Heart left ventricle (tissue), 16 donors: Measurements from ENCODE around the gene DAW1. TPM values are rescaled to one million over a fixed set of nuclear protein-coding genes. Genes with fewer than 3 reads are reported as not detected.

Source experiments
- ATAC-seq, 4 donors: fragments of 200-7000 bp; cut with Tn5 transposase; one replicate each; pipeline ENCODE4 v1.9.1; 2020 to 2022; ENCODE audit warnings: moderate library complexity in 4 of 4, mild to moderate bottlenecking in 3 of 4, moderate number of reproducible peaks in 1 of 4
- DNase-seq, 5 donors: peaks; one replicate each; pipeline ENCODE4 v3.0.0-alpha.2; 2020
- H3K27ac ChIP-seq, 12 donors: fragments of 200-600 bp; sonication (generic) in 4 of 12; one replicate each; pipeline versions ENCODE4 v1.5.0 to v1.8.0; 2016 to 2022; ENCODE audit warnings: mild to moderate bottlenecking in 2 of 12
- H3K27me3 ChIP-seq, 9 donors: fragments of 200-600 bp; sonication (generic) in 2 of 9; one replicate each; pipeline versions ENCODE4 v1.5.1 to v1.8.0; 2016 to 2022; ENCODE audit warnings: mild to moderate bottlenecking in 3 of 9
- H3K36me3 ChIP-seq, 9 donors: fragments of 200-600 bp; sonication (generic) in 2 of 9; one replicate each; pipeline versions ENCODE4 v1.5.0 to v1.8.0; 2018 to 2022; ENCODE audit warnings: mild to moderate bottlenecking in 2 of 9
- H3K4me1 ChIP-seq, 12 donors: fragments of 200-600 bp; sonication (generic) in 4 of 12; one replicate each; pipeline versions ENCODE4 v1.5.0 to v1.8.0; 2016 to 2022; ENCODE audit warnings: mild to moderate bottlenecking in 3 of 12
- H3K4me3 ChIP-seq, 12 donors: fragments of 200-600 bp; sonication (generic) in 4 of 12; one replicate each; pipeline versions ENCODE4 v1.5.0 to v1.8.0; 2017 to 2022; ENCODE audit warnings: mild to moderate bottlenecking in 9 of 12, moderate library complexity in 4 of 12
- H3K9me3 ChIP-seq, 12 donors: fragments of 200-600 bp; sonication (generic) in 4 of 12; one replicate each; pipeline versions ENCODE4 v1.5.0 to v1.8.0; 2016 to 2022; ENCODE audit warnings: mild to moderate bottlenecking in 1 of 12
- POLR2A ChIP-seq, 2 donors: fragments of 450-650 bp; IDR thresholded peaks; one replicate each; pipeline ENCODE4 v1.6.1; 2017; ENCODE audit warnings: antibody characterized with exemption in 2 of 2, mild to moderate bottlenecking in 2 of 2, moderate library complexity in 2 of 2
- WGBS, 4 donors: extraction: QIAGEN DNeasy Blood & Tissue Kit in 2 of 4; methylation state at CpG; one replicate each; pipeline versions ENCODE4 v1.1.5 to v1.1.7; 2013 to 2018; 5-methylcytosine and 5-hydroxymethylcytosine counted together
- intact Hi-C, 10 donors: fragments of 100-400 bp; cut with DNase I; formaldehyde crosslinking; loops; one replicate each; pipeline versions ENCODE4 v1.11.1 to v1.14.2; 2022
- polyA plus RNA-seq, 2 donors: library from polyadenylated mRNA; stranded (reverse); fragments of 200-250 nt; gene quantifications; one replicate each; pipeline ENCODE4 v1.2.3, GENCODE V29; 2013
- total RNA-seq, 9 donors: library from RNA; depleted of rRNA in 2 of 9; stranded (reverse); fragments of >200 nt in 2 of 9; fragmentation: NEBNext Ultra II Directional in 3 of 9; extraction: Animal tissue kit (Norgen Biotek cat#: 25700) in 3 of 9; gene quantifications; one replicate each; pipeline versions ENCODE4 v1.1.0 to v1.2.4, GENCODE V29; 2016 to 2023
- TF ChIP-seq, protein P1 (sequence below), 12 donors: fragments of 200-600 bp; sonication (generic) in 4 of 12; IDR thresholded peaks; one replicate each; pipeline versions ENCODE4 v1.5.0 to v1.8.0; 2018 to 2022; ENCODE audit warnings: antibody characterized with exemption in 12 of 12, mild to moderate bottlenecking in 5 of 12
- donor health status: ischemic (EF 13 %, LVEDD 7.1; RV severe dilation, severe dysfunction).
- donor health status: healthy with polysubstance abuse.
- donor health status: DM: no; HTN: yes; CAD: no.
- donor health status: DM: no; HTN: no; CAD: no.
- donor health status: ischemic (EF 25% LVEDD 6.9; RV normal size, moderate dysfunction).
- donor health status: ischemic (EF 25% LVEDD 5.7; RV mildly dilated, moderate dysfunction).
- donor health status: healthy.
- donor health status: DM: yes; HTN: yes; CAD: no.
- donor health status: ischemic (EF 35%, LVEDD 5.7; RV mildly dilated, moderate dysfunction).
- donor health status: nonischemic (EF 11% LVEDD 7.7; RV severe dilation, severe dysfunction).
- donor health status: DM: yes; HTN: yes; CAD: no.
- donor health status: PGD.
- donor health status: ischemic (EF 29% LVEDD 5.4; RV normal size, mild dysfunction).
- donor health status: nonischemic (EF 23%, LVEDD 6.1; RV moderate dilation, normal function).

The DAW1 gene
- total and polyA plus RNA-seq, 11 donors = 0.20 to 1.3 (median 0.47) TPM; not detected in 6

DNA sequence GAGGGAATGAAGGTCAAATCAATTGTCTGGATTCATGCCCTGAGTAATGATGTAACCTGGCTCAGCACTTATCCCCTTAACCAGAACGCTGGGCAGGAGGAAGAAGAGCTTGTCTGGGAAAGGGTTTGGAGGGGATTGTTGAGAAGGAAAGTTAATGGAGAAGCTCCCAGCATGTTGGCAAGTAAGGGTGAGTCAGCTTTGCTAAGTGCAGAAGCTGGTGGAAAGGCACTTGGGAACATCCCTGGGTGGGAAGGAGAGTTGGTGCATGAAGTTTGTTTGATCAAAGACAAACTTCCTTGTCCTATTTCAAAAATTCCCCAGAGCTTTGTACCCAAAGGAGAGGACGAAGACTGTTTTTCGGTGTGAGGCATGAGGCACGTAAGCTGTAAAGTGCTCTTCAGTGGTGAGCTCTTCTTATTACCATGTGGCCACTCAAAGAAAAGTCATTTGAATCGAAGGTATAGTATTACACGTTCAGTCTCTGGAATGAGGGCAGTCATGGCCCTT lies 17.6 kb upstream of the DAW1 start:
- no peak for ATAC-seq
- intact Hi-C loops = no loop called here
- 77 to 80% (median 77%) methylated on average over 6 of the region's 6 CpGs for WGBS, 4 donors
- Histone ChIP-seq H3K27ac (no peak overlapping the region), H3K27me3 (peaks cover 0 to 11% (median 0%) of the 10 kb centered on the region in 9 donors), H3K4me3 (no peak overlapping the region), H3K9me3 (no peaks in the 10 kb centered on the region), H3K36me3 (no peaks in the 10 kb centered on the region), H3K4me1 (peaks cover 0 to 3% (median 0%) of the 10 kb centered on the region in 12 donors)
- TF ChIP-seq, protein P1, sequence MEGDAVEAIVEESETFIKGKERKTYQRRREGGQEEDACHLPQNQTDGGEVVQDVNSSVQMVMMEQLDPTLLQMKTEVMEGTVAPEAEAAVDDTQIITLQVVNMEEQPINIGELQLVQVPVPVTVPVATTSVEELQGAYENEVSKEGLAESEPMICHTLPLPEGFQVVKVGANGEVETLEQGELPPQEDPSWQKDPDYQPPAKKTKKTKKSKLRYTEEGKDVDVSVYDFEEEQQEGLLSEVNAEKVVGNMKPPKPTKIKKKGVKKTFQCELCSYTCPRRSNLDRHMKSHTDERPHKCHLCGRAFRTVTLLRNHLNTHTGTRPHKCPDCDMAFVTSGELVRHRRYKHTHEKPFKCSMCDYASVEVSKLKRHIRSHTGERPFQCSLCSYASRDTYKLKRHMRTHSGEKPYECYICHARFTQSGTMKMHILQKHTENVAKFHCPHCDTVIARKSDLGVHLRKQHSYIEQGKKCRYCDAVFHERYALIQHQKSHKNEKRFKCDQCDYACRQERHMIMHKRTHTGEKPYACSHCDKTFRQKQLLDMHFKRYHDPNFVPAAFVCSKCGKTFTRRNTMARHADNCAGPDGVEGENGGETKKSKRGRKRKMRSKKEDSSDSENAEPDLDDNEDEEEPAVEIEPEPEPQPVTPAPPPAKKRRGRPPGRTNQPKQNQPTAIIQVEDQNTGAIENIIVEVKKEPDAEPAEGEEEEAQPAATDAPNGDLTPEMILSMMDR (IDR thresholded peaks at IDR 0.05) = no peak
- TF ChIP-seq POLR2A (IDR thresholded peaks at IDR 0.05) = no peak
- no peak for DNase-seq

DNA sequence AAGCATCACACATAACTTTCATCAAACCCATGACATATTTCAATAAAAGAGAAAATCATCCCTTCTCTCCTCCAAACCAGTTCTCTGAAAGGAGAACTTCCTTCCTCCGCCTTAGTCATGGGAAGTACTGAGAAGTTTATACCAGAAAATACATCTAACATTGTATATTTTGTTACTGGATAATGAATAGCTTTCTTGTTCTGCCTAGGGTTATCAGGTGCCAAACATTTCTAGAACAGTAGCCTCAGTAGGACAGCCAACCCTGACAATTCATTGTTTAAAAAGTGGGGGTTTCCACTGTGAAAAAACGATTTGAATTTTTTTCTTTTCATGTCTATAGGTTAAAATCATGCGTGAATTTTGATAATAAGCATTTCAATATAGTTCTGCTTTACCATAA lies 16.0 kb upstream of the DAW1 start:
- 52 to 74% (median 70%) methylated on average over 3 of the region's 3 CpGs for WGBS, 4 donors
- Histone ChIP-seq H3K4me3 (no peak overlapping the region), H3K27ac (no peak overlapping the region), H3K4me1 (peaks cover 0 to 4% (median 0%) of the 10 kb centered on the region in 12 donors), H3K9me3 (no peaks in the 10 kb centered on the region), H3K36me3 (no peaks in the 10 kb centered on the region), H3K27me3 (peaks cover 0 to 11% (median 0%) of the 10 kb centered on the region in 9 donors)
- ATAC-seq (no peak), DNase-seq (no peak)
- intact Hi-C loops = no loop called here
- no peak for TF ChIP-seq POLR2A (IDR thresholded peaks at IDR 0.05)
- TF ChIP-seq, protein P1 (IDR thresholded peaks at IDR 0.05) = no peak

DNA sequence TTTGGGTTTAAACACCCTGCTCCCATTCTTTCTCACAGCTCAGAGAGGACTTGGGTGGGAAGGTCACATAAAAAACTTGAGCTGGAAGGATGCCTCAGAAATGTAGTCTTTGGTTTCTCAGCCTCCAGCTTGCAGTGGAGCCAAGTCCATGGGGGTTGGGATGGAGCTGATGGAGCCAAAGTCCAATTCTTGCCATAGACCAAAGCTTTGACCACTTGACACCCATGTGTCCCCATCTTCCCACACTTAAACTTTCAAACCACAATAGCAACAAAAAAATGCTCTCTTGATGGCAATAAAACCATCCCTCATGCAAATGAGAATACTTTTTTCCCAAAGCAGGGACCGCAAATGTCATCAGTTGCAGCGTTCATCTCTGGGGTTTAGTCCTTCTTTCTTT lies 14.7 kb upstream of the DAW1 start:
- no peak overlapping the region for H3K27ac ChIP-seq
- H3K9me3 ChIP-seq = no peaks in the 10 kb centered on the region
- H3K36me3 ChIP-seq = no peaks in the 10 kb centered on the region
- intact Hi-C loops = no loop called here
- TF ChIP-seq POLR2A (IDR thresholded peaks at IDR 0.05) = no peak
- TF ChIP-seq, protein P1 (IDR thresholded peaks at IDR 0.05) = no peak
- H3K4me1 ChIP-seq = peaks cover 0 to 10% (median 0%) of the 10 kb centered on the region in 12 donors
- WGBS, 4 donors = 87 to 98% (median 93%) methylated on average over 2 of the region's 2 CpGs
- H3K4me3 ChIP-seq = no peak overlapping the region
- peaks cover 0 to 11% (median 0%) of the 10 kb centered on the region in 9 donors for H3K27me3 ChIP-seq
- no peak for DNase-seq
- ATAC-seq = no peak

DNA sequence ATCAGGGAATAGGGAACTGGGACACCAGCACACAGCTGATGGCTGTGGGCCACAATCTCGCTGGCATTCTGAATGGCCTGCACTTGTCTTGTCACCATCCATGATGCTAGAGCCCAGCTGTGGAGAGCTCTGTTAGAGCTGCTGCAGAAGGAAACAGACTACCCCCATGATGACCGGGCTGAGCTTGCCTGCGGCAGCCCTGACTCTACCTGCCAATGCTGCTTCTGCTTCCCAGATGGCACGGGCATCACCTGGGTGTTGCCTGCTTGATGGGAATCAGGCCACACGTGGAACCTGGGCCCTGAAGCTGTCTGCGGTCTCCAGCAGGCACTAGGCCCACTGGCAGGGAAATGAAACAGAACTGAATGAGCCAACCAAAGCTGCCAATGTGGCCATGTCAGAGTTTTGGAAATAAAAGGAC lies 11.2 kb upstream of the DAW1 start:
- no peaks in the 10 kb centered on the region for H3K9me3 ChIP-seq
- no peak overlapping the region for H3K27ac ChIP-seq
- H3K36me3 ChIP-seq = no peaks in the 10 kb centered on the region
- H3K4me3 ChIP-seq = no peak overlapping the region
- H3K27me3 ChIP-seq = peaks cover 0 to 5% (median 0%) of the 10 kb centered on the region in 9 donors
- intact Hi-C loops = loop anchor here in 1 of 10 donors (10.0 kb wide), 1 partner anchor 455 kb away; no protein-coding TSS in a partner anchor
- ATAC-seq (peak in 1 of 4 donors; percentile 42), DNase-seq (no peak)
- WGBS, 4 donors = 73 to 77% (median 75%) methylated on average over 5 to 6 of the region's 6 CpGs
- H3K4me1 ChIP-seq = peaks cover 0 to 22% (median 0%) of the 10 kb centered on the region in 12 donors
- TF ChIP-seq POLR2A (IDR thresholded peaks at IDR 0.05) = no peak
- TF ChIP-seq, protein P1 (IDR thresholded peaks at IDR 0.05) = no peak
